ENCODE measurements around the gene VAV1. TPM values are rescaled to one million over a fixed set of nuclear protein-coding genes. Genes with fewer than 3 reads are reported as not detected.

The VAV1 gene
- total and polyA plus RNA-seq, 4 experiments from 2014 or later, result 16.0 to 87.6 (median 53.2) TPM

GRCh38 chr19:6737284-6737872 lies 35.1 kb upstream of the VAV1 start, which contains the start of gene GPR108:
Gene GPR108, minus strand, starts transcription at chr19:6737580. Its CDS starts 4 bp downstream, at chr19:6737576.
- POLR2A ChIA-PET (ENCODE audit: partially characterized antibody), result interaction anchor here (0.6 to 6.4 kb wide), 22 partner anchors 11 to 365 kb away, joined by 3 to 130 read pairs (median 6); partner anchors contain the start of genes ALKBH7, DENND1C, KHSRP and SH2D3A
- H3K36me3 Mint-ChIP-seq, result peaks cover 14 to 28% of the 10 kb centered on the region in 2 donors
- Histone ChIP-seq H3K27ac (ENCODE audit: low read depth, low read length) (peak within 1 kb of the TSS; percentile 94), H3K4me1 (ENCODE audit: insufficient read depth, low read length) (peaks cover 50% of the 10 kb centered on the region), H3K27me3 (ENCODE audit: insufficient read depth, low read length) (no peaks in the 10 kb centered on the region), H3K36me3 (ENCODE audit: insufficient read depth, low read length) (peaks cover 10% of the 10 kb centered on the region), H3K4me3 (ENCODE audit: low read length in 2 of 2) (peak within 1 kb of the TSS; percentile 58 to 80), H3K9me3 (ENCODE audit: control insufficient read depth in 1 of 2, low read length in 2 of 2) (no peaks in the 10 kb centered on the region)
- no peaks in the 10 kb centered on the region for H3K9me3 Mint-ChIP-seq
- intact Hi-C loops (cut with micrococcal nuclease), result loop anchor here (1.0 to 5.0 kb wide), 4 partner anchors 16 to 205 kb away; partner anchors contain the start of genes TNFSF9 and VAV1
- H3K4me3 Mint-ChIP-seq, result peak within 1 kb of the TSS; percentile 95 to 99 (median 97)
- peaks cover 17 to 52% (median 35%) of the 10 kb centered on the region in 4 donors for H3K4me1 Mint-ChIP-seq
- H3K27ac Mint-ChIP-seq, result peak within 1 kb of the TSS; percentile 93 to 99 (median 98)
- CTCF ChIA-PET (ENCODE audit: partially characterized antibody), result interaction anchor here (0.6 to 6.8 kb wide), 21 partner anchors 26 to 519 kb away, joined by 3 to 184 read pairs (median 4); partner anchors contain the start of genes SH2D3A and VAV1
- peak; percentile 98 to 100 (median 99) for DNase-seq
- H3K27me3 Mint-ChIP-seq, result no peaks in the 10 kb centered on the region

- Mint-ChIP-seq H3K4me1 (peaks cover 17 to 52% (median 35%) of the 10 kb centered on the region in 4 donors), H3K27me3 (no peaks in the 10 kb centered on the region), H3K36me3 (peaks cover 9 to 22% of the 10 kb centered on the region in 2 donors), H3K9me3 (no peaks in the 10 kb centered on the region), H3K4me3 (peak overlapping the region; percentile 92 to 98 (median 96)), H3K27ac (peak overlapping the region; percentile 93 to 99 (median 98))
- Histone ChIP-seq H3K27me3 (ENCODE audit: insufficient read depth, low read length) (no peaks in the 10 kb centered on the region), H3K4me1 (ENCODE audit: insufficient read depth, low read length) (peaks cover 50% of the 10 kb centered on the region), H3K36me3 (ENCODE audit: insufficient read depth, low read length) (peaks cover 4% of the 10 kb centered on the region), H3K27ac (ENCODE audit: low read depth, low read length) (peak overlapping the region; percentile 94), H3K4me3 (ENCODE audit: low read length in 2 of 2) (peak overlapping the region in 1 of 2 donors; percentile 33), H3K9me3 (ENCODE audit: control insufficient read depth in 1 of 2, low read length in 2 of 2) (no peaks in the 10 kb centered on the region)
- intact Hi-C loops (cut with micrococcal nuclease), result loop anchor here (1.0 to 5.0 kb wide), 7 partner anchors 15 to 365 kb away; partner anchors contain the start of genes ALKBH7, TNFSF9 and VAV1
- ChIA-PET POLR2A (ENCODE audit: partially characterized antibody) (interaction anchor here (0.7 to 6.4 kb wide), 24 partner anchors 9 to 366 kb away, joined by 3 to 130 read pairs (median 6); partner anchors contain the start of genes ALKBH7, DENND1C, KHSRP and SH2D3A), CTCF (ENCODE audit: partially characterized antibody) (interaction anchor here (0.6 to 6.8 kb wide), 25 partner anchors 23 to 520 kb away, joined by 3 to 184 read pairs (median 4); partner anchors contain the start of genes SH2D3A and VAV1)
- DNase-seq, result peak; percentile 68 to 84 (median 70)
Measured at GRCh38 chr19:6737873-6738786, 34.4 kb upstream of the VAV1 start.

DNA sequence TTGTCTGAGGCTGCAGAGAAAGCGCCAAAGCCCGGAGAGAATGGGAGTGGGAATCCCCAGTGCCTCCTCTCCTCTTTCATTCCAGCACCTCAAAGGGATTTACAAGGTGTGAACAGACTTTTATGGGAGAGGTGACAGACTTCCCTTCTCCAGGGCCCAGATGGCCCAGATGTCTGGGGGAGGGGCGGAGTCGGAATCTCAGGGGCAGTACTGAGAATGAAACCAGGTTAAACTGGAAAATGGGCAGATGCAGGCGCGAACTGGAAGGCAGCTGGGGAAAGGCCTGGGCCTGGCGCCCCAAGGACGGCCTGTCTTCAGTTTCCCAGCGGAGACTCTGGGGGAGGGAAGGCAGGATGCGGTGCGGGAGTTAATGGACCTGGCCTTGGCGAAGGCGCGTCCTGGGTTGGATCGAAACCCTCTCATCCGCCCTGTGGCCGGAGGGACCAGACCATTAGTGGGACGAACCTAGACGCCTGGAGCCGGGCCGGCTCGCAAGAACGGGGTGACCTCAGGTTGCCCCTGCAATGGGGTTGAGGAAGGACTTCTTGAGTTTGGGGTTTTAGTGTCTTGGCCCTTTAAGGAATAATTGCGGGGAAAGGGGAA lies 33.6 kb upstream of the VAV1 start:
- H3K4me1 ChIP-seq (ENCODE audit: insufficient read depth, low read length), result peaks cover 50% of the 10 kb centered on the region
- no peaks in the 10 kb centered on the region for H3K27me3 ChIP-seq (ENCODE audit: insufficient read depth, low read length)
- peak overlapping the region; percentile 94 for H3K27ac ChIP-seq (ENCODE audit: low read depth, low read length)
- Mint-ChIP-seq H3K9me3 (no peaks in the 10 kb centered on the region), H3K4me3 (peak overlapping the region; percentile 52 to 98 (median 95)), H3K36me3 (peaks cover 10 to 20% of the 10 kb centered on the region in 2 donors), H3K27me3 (no peaks in the 10 kb centered on the region), H3K4me1 (peaks cover 17 to 52% (median 35%) of the 10 kb centered on the region in 4 donors), H3K27ac (peak overlapping the region; percentile 93 to 99 (median 98))
- no peaks in the 10 kb centered on the region for H3K9me3 ChIP-seq (ENCODE audit: control insufficient read depth in 1 of 2, low read length in 2 of 2)
- H3K4me3 ChIP-seq (ENCODE audit: low read length in 2 of 2), result peak overlapping the region; percentile 33 to 69
- peak in 2 of 5 donors; percentile 26 to 61 for DNase-seq
- CTCF ChIA-PET (ENCODE audit: partially characterized antibody), result interaction anchor here (0.7 to 6.8 kb wide), 16 partner anchors 22 to 222 kb away, joined by 3 to 184 read pairs (median 6); partner anchors contain the start of genes SH2D3A and VAV1
- intact Hi-C loops (cut with micrococcal nuclease), result loop anchor here (1.0 to 5.0 kb wide), 5 partner anchors 28 to 366 kb away; partner anchors contain the start of genes ALKBH7, SH2D3A and TNFSF9
- peaks cover under 1% of the 10 kb centered on the region for H3K36me3 ChIP-seq (ENCODE audit: insufficient read depth, low read length)
- POLR2A ChIA-PET (ENCODE audit: partially characterized antibody), result interaction anchor here (1.1 to 6.4 kb wide), 20 partner anchors 10 to 366 kb away, joined by 3 to 130 read pairs (median 7); partner anchors contain the start of genes ALKBH7, SH2D3A, TNFSF14 and VAV1

DNA sequence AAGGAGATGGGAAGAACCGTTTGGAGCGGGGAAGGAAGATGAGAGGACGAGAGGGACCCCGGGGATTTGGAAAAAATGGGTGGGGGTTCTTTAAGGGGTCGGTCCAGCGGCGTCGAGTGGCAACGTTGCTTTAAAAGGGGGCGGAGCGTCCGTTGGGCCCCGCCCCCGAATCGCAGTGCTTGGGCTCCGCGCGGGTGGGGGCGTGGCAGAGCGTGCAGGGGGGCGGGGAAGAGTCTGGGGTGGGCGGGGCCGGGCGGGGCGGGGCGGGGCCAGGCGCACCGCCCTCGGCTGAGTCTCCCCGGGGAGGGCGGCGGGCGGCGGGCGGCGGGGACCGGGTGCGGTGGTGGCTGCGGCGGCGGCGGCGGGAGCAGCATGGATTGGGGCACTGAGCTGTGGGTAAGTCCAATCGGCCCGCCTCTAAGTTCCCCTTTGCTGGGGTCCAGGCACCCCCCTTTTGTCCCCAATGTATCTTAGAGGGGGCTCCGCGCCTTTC lies 33.1 kb upstream of the VAV1 start, which contains the start of gene TRIP10:
TSS of gene TRIP10 (plus strand) at position 291 of the 493 bp plus-strand sequence. CDS start at position 373, 82 bp downstream.
- peak within 1 kb of the TSS; percentile 94 for H3K27ac ChIP-seq (ENCODE audit: low read depth, low read length)
- H3K4me1 Mint-ChIP-seq, result peaks cover 17 to 52% (median 35%) of the 10 kb centered on the region in 4 donors
- no peaks in the 10 kb centered on the region for H3K9me3 ChIP-seq (ENCODE audit: control insufficient read depth in 1 of 2, low read length in 2 of 2)
- H3K9me3 Mint-ChIP-seq, result no peaks in the 10 kb centered on the region
- H3K27me3 Mint-ChIP-seq, result no peaks in the 10 kb centered on the region
- peak within 1 kb of the TSS; percentile 56 to 69 for H3K4me3 ChIP-seq (ENCODE audit: low read length in 2 of 2)
- peaks cover 50% of the 10 kb centered on the region for H3K4me1 ChIP-seq (ENCODE audit: insufficient read depth, low read length)
- no peaks in the 10 kb centered on the region for H3K36me3 ChIP-seq (ENCODE audit: insufficient read depth, low read length)
- DNase-seq, result peak; percentile 73 to 86 (median 79)
- no peaks in the 10 kb centered on the region for H3K27me3 ChIP-seq (ENCODE audit: insufficient read depth, low read length)
- H3K27ac Mint-ChIP-seq, result peak within 1 kb of the TSS; percentile 93 to 99 (median 98)
- intact Hi-C loops (cut with micrococcal nuclease), result loop anchor here (1.0 to 5.0 kb wide), 4 partner anchors 28 to 367 kb away; partner anchors contain the start of genes ALKBH7, SH2D3A and TNFSF9
- H3K36me3 Mint-ChIP-seq, result peaks cover 11 to 21% of the 10 kb centered on the region in 2 donors
- peak within 1 kb of the TSS; percentile 71 to 98 (median 95) for H3K4me3 Mint-ChIP-seq
- ChIA-PET POLR2A (ENCODE audit: partially characterized antibody) (interaction anchor here (0.6 to 6.4 kb wide), 14 partner anchors 11 to 151 kb away, joined by 3 to 130 read pairs (median 8); partner anchors contain the start of genes SH2D3A, TNFSF14 and VAV1), CTCF (ENCODE audit: partially characterized antibody) (interaction anchor here (0.6 to 6.8 kb wide), 8 partner anchors 31 to 125 kb away, joined by 3 to 184 read pairs (median 7); partner anchors contain the start of gene VAV1)

DNA sequence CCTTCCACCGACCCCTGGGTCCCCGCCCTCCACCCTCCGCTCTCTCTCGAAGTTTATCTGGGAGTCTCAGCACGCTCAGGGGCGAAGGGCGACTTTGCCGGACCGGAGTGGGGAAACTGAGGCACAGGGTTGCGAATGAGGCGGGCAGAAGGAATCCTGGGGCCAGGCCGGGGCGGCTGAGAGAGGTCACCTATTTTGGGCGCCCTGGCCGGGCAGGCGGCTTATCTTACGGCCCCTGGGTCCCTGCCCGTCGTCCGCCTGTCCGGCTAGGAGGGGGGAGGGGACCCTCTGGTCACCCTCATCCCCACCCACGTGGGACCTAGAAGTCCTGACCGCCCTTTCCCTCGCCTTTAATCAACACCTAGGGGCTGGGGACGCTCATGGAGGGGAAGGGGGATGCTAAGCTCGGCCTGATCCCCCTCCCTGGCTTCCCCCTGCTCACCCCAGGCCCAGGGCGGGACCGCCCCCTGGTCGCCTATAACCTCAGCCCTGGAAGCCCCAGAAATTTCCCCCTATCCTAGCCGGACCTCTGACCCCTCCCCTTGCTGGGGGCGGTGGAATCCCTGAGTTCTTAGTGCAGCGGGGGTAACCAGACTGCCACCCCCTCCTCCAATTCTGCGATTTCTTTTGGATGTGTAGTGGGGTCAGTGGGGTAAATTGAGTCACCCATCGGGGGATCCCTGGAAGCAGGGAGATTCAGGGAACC lies 32.5 kb upstream of the VAV1 start:
- DNase-seq, result peak in 2 of 5 donors; percentile 12 to 48
- intact Hi-C loops (cut with micrococcal nuclease), result loop anchor here (1.0 to 5.0 kb wide), 4 partner anchors 27 to 367 kb away; partner anchors contain the start of genes ALKBH7, SH2D3A and TNFSF9
- H3K9me3 ChIP-seq (ENCODE audit: control insufficient read depth in 1 of 2, low read length in 2 of 2), result no peaks in the 10 kb centered on the region
- peak overlapping the region in 5 of 7 donors; percentile 43 to 93 (median 65) for H3K27ac Mint-ChIP-seq
- H3K4me1 Mint-ChIP-seq, result peaks cover 17 to 52% (median 35%) of the 10 kb centered on the region in 4 donors
- no peaks in the 10 kb centered on the region for H3K36me3 ChIP-seq (ENCODE audit: insufficient read depth, low read length)
- peak overlapping the region; percentile 40 for H3K27ac ChIP-seq (ENCODE audit: low read depth, low read length)
- H3K9me3 Mint-ChIP-seq, result no peaks in the 10 kb centered on the region
- H3K4me3 Mint-ChIP-seq, result peak overlapping the region; percentile 21 to 78 (median 70)
- ChIA-PET POLR2A (ENCODE audit: partially characterized antibody) (interaction anchor here (0.6 to 6.4 kb wide), 8 partner anchors 25 to 122 kb away, joined by 3 to 130 read pairs (median 8); partner anchors contain the start of genes SH2D3A and VAV1), CTCF (ENCODE audit: partially characterized antibody) (interaction anchor here (0.6 kb wide), 1 partner anchor 123 kb away, joined by 3 read pairs; no protein-coding TSS in a partner anchor)
- H3K36me3 Mint-ChIP-seq, result peaks cover 9 to 20% of the 10 kb centered on the region in 2 donors
- H3K4me1 ChIP-seq (ENCODE audit: insufficient read depth, low read length), result peaks cover 50% of the 10 kb centered on the region
- no peaks in the 10 kb centered on the region for H3K27me3 ChIP-seq (ENCODE audit: insufficient read depth, low read length)
- H3K27me3 Mint-ChIP-seq, result no peaks in the 10 kb centered on the region
- H3K4me3 ChIP-seq (ENCODE audit: low read length in 2 of 2), result peak overlapping the region; percentile 56 to 57
